Ascending aorta (tissue), 2 donors: ENCODE data around the gene PHKA2. TPM values are rescaled to one million over a fixed set of nuclear protein-coding genes. Genes with fewer than 3 reads are reported as not detected.

Experiments
- DNase-seq, 2 donors: peaks; one replicate each; pipeline ENCODE4 v3.0.0-alpha.2; 2019; ENCODE audit warnings: low spot score in 2 of 2
- H3K27ac ChIP-seq, 2 donors: fragments of 200-600 bp; sonication (generic); one replicate each; pipeline ENCODE4 v1.5.1; 2016 to 2017; ENCODE audit warnings: mild to moderate bottlenecking in 1 of 2
- H3K27me3 ChIP-seq: fragments of 200-600 bp; sonication (generic); one replicate; pipeline ENCODE4 v1.5.1; 2017
- H3K36me3 ChIP-seq, 2 donors: fragments of 200-600 bp; sonication (generic); one replicate each; pipeline ENCODE4 v1.5.1; 2016
- H3K4me1 ChIP-seq, 2 donors: fragments of 200-600 bp; sonication (generic); one replicate each; pipeline ENCODE4 v1.5.1; 2016 to 2017; ENCODE audit warnings: mild to moderate bottlenecking in 1 of 2
- H3K4me3 ChIP-seq, 2 donors: fragments of 200-600 bp; sonication (generic); one replicate each; pipeline ENCODE4 v1.5.1; 2016 to 2017; ENCODE audit warnings: mild to moderate bottlenecking in 1 of 2
- H3K9me3 ChIP-seq, 2 donors: fragments of 200-600 bp; sonication (generic); one replicate each; pipeline ENCODE4 v1.5.1; 2016
- intact Hi-C: fragments of 100-400 bp; cut with DNase I; formaldehyde crosslinking; loops from one replicate; pipeline ENCODE4 v1.15.1; 2023
- total RNA-seq: library from RNA; depleted of rRNA; stranded (reverse); fragments of >200 nt; gene quantifications from one replicate; pipeline ENCODE4 v1.1.0, GENCODE V29; 2016
- TF ChIP-seq, protein P1 (sequence below), 3 experiments: fragments of 200-600 bp in 2 of 3; fragments of 450-650 bp in 1 of 3; sonication (generic) in 2 of 3; IDR thresholded peaks; one replicate each; pipeline ENCODE4 v1.5.1; 2016 to 2019; ENCODE audit warnings: antibody characterized with exemption in 3 of 3, mild to moderate bottlenecking in 1 of 3, moderate library complexity in 1 of 3

Gene PHKA2
- total RNA-seq, 1 donor from 2014 or later = 16.0 TPM

DNA sequence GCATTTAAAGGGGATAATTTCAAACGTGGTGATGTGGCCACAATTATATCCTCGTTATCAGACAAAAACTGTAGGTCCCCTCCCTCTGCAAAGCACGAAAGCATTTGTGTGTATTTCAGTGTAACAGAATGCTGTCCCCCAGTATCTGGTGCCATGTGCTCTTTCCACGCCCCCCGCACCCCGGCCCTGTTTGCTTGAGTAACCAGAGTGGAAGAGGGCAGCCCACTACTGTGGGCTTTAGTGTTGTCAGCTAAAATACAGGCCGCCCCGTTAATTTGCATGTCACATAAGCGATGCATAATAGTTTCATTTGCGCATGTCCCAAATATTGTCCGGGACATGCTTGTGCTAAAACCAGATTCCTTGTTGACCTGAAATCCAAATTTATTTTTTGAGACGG lies 110.1 kb downstream of the PHKA2 start:
- TF ChIP-seq, protein P1, sequence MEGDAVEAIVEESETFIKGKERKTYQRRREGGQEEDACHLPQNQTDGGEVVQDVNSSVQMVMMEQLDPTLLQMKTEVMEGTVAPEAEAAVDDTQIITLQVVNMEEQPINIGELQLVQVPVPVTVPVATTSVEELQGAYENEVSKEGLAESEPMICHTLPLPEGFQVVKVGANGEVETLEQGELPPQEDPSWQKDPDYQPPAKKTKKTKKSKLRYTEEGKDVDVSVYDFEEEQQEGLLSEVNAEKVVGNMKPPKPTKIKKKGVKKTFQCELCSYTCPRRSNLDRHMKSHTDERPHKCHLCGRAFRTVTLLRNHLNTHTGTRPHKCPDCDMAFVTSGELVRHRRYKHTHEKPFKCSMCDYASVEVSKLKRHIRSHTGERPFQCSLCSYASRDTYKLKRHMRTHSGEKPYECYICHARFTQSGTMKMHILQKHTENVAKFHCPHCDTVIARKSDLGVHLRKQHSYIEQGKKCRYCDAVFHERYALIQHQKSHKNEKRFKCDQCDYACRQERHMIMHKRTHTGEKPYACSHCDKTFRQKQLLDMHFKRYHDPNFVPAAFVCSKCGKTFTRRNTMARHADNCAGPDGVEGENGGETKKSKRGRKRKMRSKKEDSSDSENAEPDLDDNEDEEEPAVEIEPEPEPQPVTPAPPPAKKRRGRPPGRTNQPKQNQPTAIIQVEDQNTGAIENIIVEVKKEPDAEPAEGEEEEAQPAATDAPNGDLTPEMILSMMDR (IDR thresholded peaks at IDR 0.05) = no peak
- Histone ChIP-seq H3K4me1 (peaks cover 7 to 20% of the 10 kb centered on the region in 2 donors), H3K27ac (peak overlapping the region; percentile 91), H3K27me3 (no peaks in the 10 kb centered on the region), H3K36me3 (no peaks in the 10 kb centered on the region), H3K4me3 (peak overlapping the region in 1 of 2 donors; percentile 42), H3K9me3 (no peaks in the 10 kb centered on the region)
- intact Hi-C loops = loop anchor here (5.0 kb wide), 1 partner anchor 42 kb away; no protein-coding TSS in a partner anchor
- DNase-seq = peak in 1 of 2 donors; percentile 48

DNA sequence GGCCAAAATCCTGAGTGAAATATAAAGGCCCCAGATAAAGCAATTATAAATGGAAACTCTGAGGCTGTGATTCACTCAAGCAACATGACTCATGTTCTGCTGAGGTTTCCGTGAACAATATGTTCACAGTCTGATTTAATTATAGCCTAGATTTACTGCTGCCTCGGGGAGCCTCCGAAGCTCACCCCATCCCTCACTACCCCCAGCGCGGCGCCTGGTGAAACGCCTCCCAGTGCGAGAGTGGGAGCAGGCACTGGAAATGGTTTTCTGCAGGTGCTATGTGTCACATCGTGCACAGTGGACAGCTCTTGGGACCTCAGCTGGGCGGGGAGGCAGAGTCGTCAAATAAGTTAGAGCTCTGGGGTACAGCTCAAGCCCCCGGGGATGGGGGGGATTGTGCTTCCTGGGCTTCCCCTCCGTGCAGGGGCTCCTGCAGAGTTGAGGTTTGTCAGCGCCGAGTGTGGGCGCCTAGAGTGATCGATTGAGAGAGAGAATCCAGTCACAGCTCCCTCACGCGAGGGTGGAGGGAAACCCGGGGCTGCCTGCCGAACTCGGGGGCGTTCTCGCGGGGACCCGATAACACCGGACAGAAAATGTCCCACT lies 110.6 kb downstream of the PHKA2 start:
- Histone ChIP-seq H3K9me3 (no peaks in the 10 kb centered on the region), H3K27me3 (no peaks in the 10 kb centered on the region), H3K36me3 (no peaks in the 10 kb centered on the region), H3K4me1 (peaks cover 7 to 20% of the 10 kb centered on the region in 2 donors), H3K27ac (peak overlapping the region; percentile 91), H3K4me3 (peak overlapping the region in 1 of 2 donors; percentile 42)
- TF ChIP-seq, protein P1 (IDR thresholded peaks at IDR 0.05) = no peak
- intact Hi-C loops = loop anchor here (5.0 kb wide), 1 partner anchor 41 kb away; no protein-coding TSS in a partner anchor
- DNase-seq = peak in 1 of 2 donors; percentile 71

DNA sequence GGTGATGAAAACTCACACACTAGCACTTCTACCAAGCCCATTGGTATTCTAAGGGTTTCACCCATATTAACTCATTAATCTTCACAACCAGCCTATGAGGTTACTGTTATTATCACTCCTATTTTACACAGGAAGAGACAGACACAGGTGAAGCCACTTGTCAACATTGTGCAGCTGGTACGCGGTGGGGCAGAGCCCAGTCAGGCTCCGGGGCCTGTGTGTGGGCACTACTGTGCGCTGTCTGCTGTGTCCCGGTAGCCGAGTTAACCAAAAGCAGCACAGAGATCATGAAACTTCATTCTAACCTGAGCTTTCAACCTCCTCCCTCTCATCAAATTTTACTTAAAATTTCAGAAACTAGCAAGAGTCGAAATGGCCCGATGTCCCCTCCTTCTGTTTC lies 111.3 kb downstream of the PHKA2 start:
- no peak overlapping the region for H3K4me3 ChIP-seq
- peak overlapping the region; percentile 91 for H3K27ac ChIP-seq
- no peaks in the 10 kb centered on the region for H3K36me3 ChIP-seq
- DNase-seq = peak in 1 of 2 donors; percentile 52
- H3K4me1 ChIP-seq = peaks cover 7 to 20% of the 10 kb centered on the region in 2 donors
- TF ChIP-seq, protein P1 (IDR thresholded peaks at IDR 0.05) = no peak
- H3K27me3 ChIP-seq = no peaks in the 10 kb centered on the region
- no peaks in the 10 kb centered on the region for H3K9me3 ChIP-seq
- intact Hi-C loops = loop anchor here (5.0 kb wide), 1 partner anchor 40 kb away; no protein-coding TSS in a partner anchor

DNA sequence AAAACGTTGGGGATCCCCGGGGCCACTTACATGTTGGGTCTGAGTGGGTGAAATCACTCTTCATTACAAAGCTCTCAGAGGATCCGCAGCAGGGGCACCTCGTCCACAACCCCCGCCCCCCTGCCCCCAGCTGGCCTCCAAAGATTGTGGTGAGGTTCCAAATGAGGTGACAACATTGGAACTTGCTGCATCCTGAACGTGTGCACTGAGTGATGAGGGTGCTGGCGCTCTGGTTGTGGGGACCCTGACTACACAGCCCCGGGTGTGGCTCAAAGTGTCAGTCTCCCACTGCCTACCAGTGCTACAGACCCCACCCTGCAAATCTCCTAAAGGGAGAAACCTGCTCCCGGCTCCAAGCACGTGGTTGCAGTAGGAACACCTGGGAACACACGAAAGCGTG lies 111.9 kb downstream of the PHKA2 start:
- intact Hi-C loops = loop anchor here (5.0 kb wide), 1 partner anchor 40 kb away; no protein-coding TSS in a partner anchor
- Histone ChIP-seq H3K9me3 (no peaks in the 10 kb centered on the region), H3K4me1 (peaks cover 7 to 20% of the 10 kb centered on the region in 2 donors), H3K4me3 (no peak overlapping the region), H3K27me3 (no peaks in the 10 kb centered on the region), H3K27ac (peak overlapping the region; percentile 91), H3K36me3 (no peaks in the 10 kb centered on the region)
- DNase-seq = peak in 1 of 2 donors; percentile 59
- TF ChIP-seq, protein P1 (IDR thresholded peaks at IDR 0.05) = no peak

DNA sequence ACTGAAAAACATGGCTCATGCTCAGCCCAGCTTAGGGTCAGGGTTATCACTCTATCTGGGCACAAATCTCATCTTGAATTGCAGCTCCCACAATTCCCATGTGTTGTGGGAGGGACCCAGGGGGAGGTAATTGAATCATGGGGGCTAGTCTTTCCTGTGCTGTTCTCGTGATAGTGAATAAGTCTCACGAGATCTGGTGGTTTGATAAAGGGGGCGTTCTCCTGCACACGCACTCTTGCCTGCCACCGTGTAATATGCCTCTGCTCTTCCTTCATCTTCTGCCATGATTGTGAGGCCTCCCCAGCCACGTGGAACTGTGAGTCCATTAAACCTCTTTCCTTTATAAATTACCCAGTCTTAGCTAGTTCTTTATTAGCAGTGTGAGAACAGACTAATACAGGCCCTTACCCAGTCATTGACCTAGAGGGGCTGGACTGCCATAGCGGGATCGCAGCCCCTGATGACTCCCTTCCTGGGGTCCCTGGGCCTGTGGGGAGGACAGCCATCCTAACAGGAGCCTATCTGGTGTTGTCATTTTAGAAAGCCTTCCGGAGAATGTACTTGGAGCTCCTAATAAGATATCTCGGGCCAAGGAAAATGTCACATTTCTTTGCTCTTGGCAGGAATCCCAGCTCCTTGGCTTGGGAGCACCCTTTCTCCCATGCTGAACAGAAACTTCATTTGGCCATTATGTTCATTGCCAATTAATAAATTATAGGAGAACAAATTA lies 112.6 kb downstream of the PHKA2 start:
- Histone ChIP-seq H3K27me3 (no peaks in the 10 kb centered on the region), H3K4me1 (peaks cover 7 to 20% of the 10 kb centered on the region in 2 donors), H3K4me3 (no peak overlapping the region), H3K27ac (peak overlapping the region; percentile 91), H3K9me3 (no peaks in the 10 kb centered on the region), H3K36me3 (no peaks in the 10 kb centered on the region)
- intact Hi-C loops = loop anchor here (5.0 kb wide), 1 partner anchor 39 kb away; no protein-coding TSS in a partner anchor
- peak in 1 of 2 donors; percentile 77 for DNase-seq
- TF ChIP-seq, protein P1 (IDR thresholded peaks at IDR 0.05) = no peak
